Esophagus muscularis mucosa (tissue), 4 donors: ENCODE results near the gene MRPL28. TPM values are rescaled to one million over a fixed set of nuclear protein-coding genes. Genes with fewer than 3 reads are reported as not detected.

Source experiments
- DNase-seq: peaks from one replicate; pipeline ENCODE4 v3.0.0-alpha.2; 2017; ENCODE audit errors: extremely low spot score
- H3K27ac ChIP-seq, 4 donors: fragments of 200-600 bp; sonication (generic); replicated peaks in 1 of 4; 1 replicate in 3 of 4; 2 replicates in 1 of 4; pipeline ENCODE4 v1.5.1; 2016 to 2019; ENCODE audit warnings: mild to moderate bottlenecking in 1 of 4
- H3K27me3 ChIP-seq, 4 donors: fragments of 200-600 bp; sonication (generic); one replicate each; pipeline versions ENCODE4 v1.5.1 to v1.6.0; 2016 to 2019
- H3K36me3 ChIP-seq, 4 donors: fragments of 200-600 bp; sonication (generic); one replicate each; pipeline ENCODE4 v1.5.1; 2016 to 2019
- H3K4me1 ChIP-seq, 4 donors: fragments of 200-600 bp; sonication (generic); one replicate each; pipeline ENCODE4 v1.5.1; 2016 to 2019
- H3K4me3 ChIP-seq, 4 donors: fragments of 200-600 bp; sonication (generic); 1 replicate in 2 of 4; 2 replicates in 2 of 4; pipeline ENCODE4 v1.5.1; 2016 to 2019; ENCODE audit warnings: mild to moderate bottlenecking in 4 of 4, moderate library complexity in 1 of 4
- H3K9me3 ChIP-seq, 4 donors: fragments of 200-600 bp; sonication (generic); 1 replicate in 3 of 4; 2 replicates in 1 of 4; pipeline ENCODE4 v1.5.1; 2016 to 2019
- CTCF ChIP-seq, 3 experiments: fragments of 200-600 bp in 2 of 3; fragments of 450-650 bp in 1 of 3; sonication (generic) in 2 of 3; IDR thresholded peaks; one replicate each; pipeline ENCODE4 v1.5.1; 2017 to 2019; ENCODE audit warnings: antibody characterized with exemption in 3 of 3, mild to moderate bottlenecking in 2 of 3, moderate library complexity in 1 of 3
- EP300 ChIP-seq: sonication (generic); formaldehyde crosslinking; IDR thresholded peaks from one replicate; pipeline ENCODE4 v1.6.1; 2017; ENCODE audit warnings: antibody characterized with exemption
- POLR2A ChIP-seq: fragments of 450-650 bp; IDR thresholded peaks from one replicate; pipeline ENCODE4 v1.6.1; 2017; ENCODE audit warnings: antibody characterized with exemption, moderate library complexity, mild to moderate bottlenecking, low read depth
- POLR2AphosphoS5 ChIP-seq, 2 donors: sonication (generic); formaldehyde crosslinking; IDR thresholded peaks; one replicate each; pipeline ENCODE4 v1.6.1; 2017; ENCODE audit warnings: antibody characterized with exemption in 2 of 2
- WGBS: methylation state at CpG from one replicate; pipeline ENCODE4 v1.1.5; 2018; 5-methylcytosine and 5-hydroxymethylcytosine counted together
- intact Hi-C: fragments of 100-400 bp; cut with DNase I; formaldehyde crosslinking; loops from one replicate; pipeline ENCODE4 v1.15.1; 2023
- total RNA-seq, 4 donors: library from RNA; depleted of rRNA; stranded (reverse); fragments of >200 nt; gene quantifications; one replicate each; pipeline versions ENCODE4 v1.1.0 to v1.2.1, GENCODE V29; 2016

The MRPL28 gene
- total RNA-seq, 4 donors from 2014 or later, result 53.6 to 93.8 (median 69.5) TPM

GRCh38 chr16:400061-400591 is 29.8 kb upstream of the MRPL28 start:
- peak overlapping the region in 1 of 4 donors; percentile 64 for H3K4me3 ChIP-seq
- WGBS, result 76% methylated on average over 3 of the region's 10 CpGs
- DNase-seq, result no peak
- H3K36me3 ChIP-seq, result peaks cover 0 to 15% (median 8%) of the 10 kb centered on the region in 4 donors
- intact Hi-C loops, result loop anchor here (5.0 kb wide), 1 partner anchor 237 kb away; the partner anchor contains the start of gene METTL26
- H3K27ac ChIP-seq, result peak overlapping the region; percentile 85 to 91 (median 90)
- H3K4me1 ChIP-seq, result peaks cover 22 to 58% (median 49%) of the 10 kb centered on the region in 4 donors
- TF ChIP-seq EP300 (no peak), POLR2A (no peak), CTCF (IDR thresholded peaks at IDR 0.05) (no peak), POLR2AphosphoS5 (IDR thresholded peaks at IDR 0.05) (no peak)
- H3K27me3 ChIP-seq, result no peaks in the 10 kb centered on the region
- H3K9me3 ChIP-seq, result no peaks in the 10 kb centered on the region

- H3K27me3 ChIP-seq, result no peaks in the 10 kb centered on the region
- intact Hi-C loops, result loop anchor here (5.0 to 10.0 kb wide), 2 partner anchors 125 to 238 kb away; partner anchors contain the start of genes CAPN15 and METTL26
- H3K9me3 ChIP-seq, result no peaks in the 10 kb centered on the region
- WGBS, result 89% methylated on average over 3 of the region's 22 CpGs
- peaks cover 22 to 58% (median 49%) of the 10 kb centered on the region in 4 donors for H3K4me1 ChIP-seq
- peak overlapping the region in 2 of 4 donors; percentile 85 to 91 for H3K27ac ChIP-seq
- no peak for DNase-seq
- peaks cover 0 to 15% (median 8%) of the 10 kb centered on the region in 4 donors for H3K36me3 ChIP-seq
- no peak for TF ChIP-seq POLR2AphosphoS5 (IDR thresholded peaks at IDR 0.05)
- H3K4me3 ChIP-seq, result no peak overlapping the region
Observed at GRCh38 chr16:399340-400019, 29.1 kb upstream of the MRPL28 start.

- intact Hi-C loops, result loop anchor here (10.0 kb wide), 1 partner anchor 126 kb away; the partner anchor contains the start of gene CAPN15
- no peak overlapping the region for H3K4me3 ChIP-seq
- peak overlapping the region; percentile 85 to 92 (median 90) for H3K27ac ChIP-seq
- no peaks in the 10 kb centered on the region for H3K9me3 ChIP-seq
- H3K36me3 ChIP-seq, result peaks cover 0 to 15% (median 8%) of the 10 kb centered on the region in 4 donors
- TF ChIP-seq POLR2AphosphoS5 (IDR thresholded peaks at IDR 0.05), result no peak
- TF ChIP-seq EP300, result no peak
- TF ChIP-seq POLR2A, result no peak
- TF ChIP-seq CTCF (IDR thresholded peaks at IDR 0.05), result no peak
- peaks cover 22 to 58% (median 49%) of the 10 kb centered on the region in 4 donors for H3K4me1 ChIP-seq
- WGBS, result 87% methylated on average over 6 of the region's 24 CpGs
- H3K27me3 ChIP-seq, result no peaks in the 10 kb centered on the region
- no peak for DNase-seq
Observed at GRCh38 chr16:398561-399339, 28.4 kb upstream of the MRPL28 start.

GRCh38 chr16:397736-398332 is 27.5 kb upstream of the MRPL28 start:
- H3K27me3 ChIP-seq, result no peaks in the 10 kb centered on the region
- peak overlapping the region; percentile 69 to 85 (median 80) for H3K4me3 ChIP-seq
- 17% methylated on average over 11 of the region's 29 CpGs for WGBS
- TF ChIP-seq POLR2AphosphoS5 (IDR thresholded peaks at IDR 0.05) (no peak), CTCF (IDR thresholded peaks at IDR 0.05) (peak; percentile 37 to 73 (median 57))
- intact Hi-C loops, result loop anchor here (10.0 kb wide), 1 partner anchor 127 kb away; the partner anchor contains the start of gene CAPN15
- H3K9me3 ChIP-seq, result no peaks in the 10 kb centered on the region
- no peak for DNase-seq
- H3K27ac ChIP-seq, result peak overlapping the region; percentile 85 to 92 (median 90)
- peaks cover 0 to 15% (median 8%) of the 10 kb centered on the region in 4 donors for H3K36me3 ChIP-seq
- peaks cover 22 to 57% (median 48%) of the 10 kb centered on the region in 4 donors for H3K4me1 ChIP-seq
